Breast epithelium (tissue), 3 donors: Measurements from ENCODE around the gene WARS2.

ENCODE experiments used
- POLR2A ChIP-seq: fragments of 450-650 bp; IDR thresholded peaks from one replicate; pipeline ENCODE4 v1.6.1; 2016; ENCODE audit warnings: antibody characterized with exemption, mild to moderate bottlenecking, moderate library complexity
- TF ChIP-seq, protein P1 (sequence below), 3 donors: fragments of 450-650 bp; IDR thresholded peaks; one replicate each; pipeline ENCODE4 v1.5.1; 2016 to 2017; ENCODE audit warnings: antibody characterized with exemption in 3 of 3, mild to moderate bottlenecking in 3 of 3, moderate library complexity in 3 of 3

DNA sequence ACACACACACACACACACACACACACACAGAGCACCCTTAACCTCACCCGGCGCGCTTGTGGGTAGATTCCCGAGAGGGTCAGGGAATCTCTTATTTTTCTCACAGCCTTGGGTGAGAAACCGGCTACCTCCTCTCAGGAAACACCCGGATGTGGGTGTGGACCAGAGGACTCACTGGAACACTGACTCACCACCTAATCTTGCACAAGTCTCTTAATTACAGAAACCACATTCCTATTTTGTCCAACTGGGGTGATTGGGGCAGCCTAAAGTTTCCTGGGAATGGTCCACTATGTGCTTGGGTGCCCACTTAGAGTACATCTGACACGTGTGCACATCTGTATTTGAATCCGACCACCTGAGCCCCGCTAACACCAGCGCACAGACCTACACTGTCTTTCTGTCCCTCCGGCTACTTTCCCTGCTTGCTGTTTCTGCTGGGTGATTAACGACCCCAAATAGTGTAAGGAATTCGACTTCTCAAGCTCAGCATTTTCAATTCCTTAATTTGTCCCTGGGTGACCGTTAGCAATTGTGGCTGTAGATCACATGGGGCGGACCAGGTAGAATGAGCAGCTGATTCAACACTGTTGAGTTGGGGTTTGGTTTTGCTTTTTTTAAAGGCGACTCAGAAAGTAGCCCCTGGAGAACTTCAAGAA is 138.3 kb downstream of the WARS2 start:
- no peak for TF ChIP-seq POLR2A
- TF ChIP-seq, protein P1, sequence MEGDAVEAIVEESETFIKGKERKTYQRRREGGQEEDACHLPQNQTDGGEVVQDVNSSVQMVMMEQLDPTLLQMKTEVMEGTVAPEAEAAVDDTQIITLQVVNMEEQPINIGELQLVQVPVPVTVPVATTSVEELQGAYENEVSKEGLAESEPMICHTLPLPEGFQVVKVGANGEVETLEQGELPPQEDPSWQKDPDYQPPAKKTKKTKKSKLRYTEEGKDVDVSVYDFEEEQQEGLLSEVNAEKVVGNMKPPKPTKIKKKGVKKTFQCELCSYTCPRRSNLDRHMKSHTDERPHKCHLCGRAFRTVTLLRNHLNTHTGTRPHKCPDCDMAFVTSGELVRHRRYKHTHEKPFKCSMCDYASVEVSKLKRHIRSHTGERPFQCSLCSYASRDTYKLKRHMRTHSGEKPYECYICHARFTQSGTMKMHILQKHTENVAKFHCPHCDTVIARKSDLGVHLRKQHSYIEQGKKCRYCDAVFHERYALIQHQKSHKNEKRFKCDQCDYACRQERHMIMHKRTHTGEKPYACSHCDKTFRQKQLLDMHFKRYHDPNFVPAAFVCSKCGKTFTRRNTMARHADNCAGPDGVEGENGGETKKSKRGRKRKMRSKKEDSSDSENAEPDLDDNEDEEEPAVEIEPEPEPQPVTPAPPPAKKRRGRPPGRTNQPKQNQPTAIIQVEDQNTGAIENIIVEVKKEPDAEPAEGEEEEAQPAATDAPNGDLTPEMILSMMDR (IDR thresholded peaks at IDR 0.05): no peak
